ENCODE results near the gene PDXDC1.
"Not testable (repeated sequence)": the region's sequence is repeated elsewhere in the genome, so short reads cannot be mapped to it uniquely, and the experiment has no call there.

Gene PDXDC1

DNA sequence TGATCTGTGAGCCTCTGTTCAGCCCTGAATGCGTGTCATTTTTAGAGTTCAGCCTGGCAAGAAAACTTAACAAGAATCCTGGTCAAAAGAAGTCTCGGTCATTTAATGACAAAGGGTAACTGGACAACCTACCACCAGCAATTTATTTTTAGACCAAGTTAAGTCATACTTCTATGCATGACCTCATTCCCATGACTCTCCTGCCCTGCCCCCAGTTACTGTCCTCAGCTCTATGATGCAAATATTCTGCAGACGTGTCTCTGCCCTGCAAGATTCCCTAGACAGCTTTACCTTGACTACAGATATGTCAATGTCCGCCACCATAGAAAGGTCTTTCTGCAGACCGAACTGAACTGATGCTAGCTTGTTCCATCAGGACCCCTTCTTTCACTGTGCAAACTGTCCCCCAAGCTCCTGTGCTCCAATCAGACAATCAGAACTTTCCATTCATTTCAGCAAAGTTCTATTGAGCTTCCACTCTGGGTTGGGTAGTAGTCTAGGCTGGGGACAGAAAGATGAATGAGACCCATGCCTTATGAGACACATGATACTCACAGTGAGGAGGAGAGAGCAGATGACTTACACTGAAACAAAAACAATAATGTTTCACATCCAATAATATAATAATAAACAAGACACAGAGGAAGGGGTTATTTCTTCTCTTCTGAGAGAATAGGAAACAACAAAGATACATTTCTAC is 194.3 kb downstream of the PDXDC1 start:
- not testable (repeated sequence) for DNase-seq

DNA sequence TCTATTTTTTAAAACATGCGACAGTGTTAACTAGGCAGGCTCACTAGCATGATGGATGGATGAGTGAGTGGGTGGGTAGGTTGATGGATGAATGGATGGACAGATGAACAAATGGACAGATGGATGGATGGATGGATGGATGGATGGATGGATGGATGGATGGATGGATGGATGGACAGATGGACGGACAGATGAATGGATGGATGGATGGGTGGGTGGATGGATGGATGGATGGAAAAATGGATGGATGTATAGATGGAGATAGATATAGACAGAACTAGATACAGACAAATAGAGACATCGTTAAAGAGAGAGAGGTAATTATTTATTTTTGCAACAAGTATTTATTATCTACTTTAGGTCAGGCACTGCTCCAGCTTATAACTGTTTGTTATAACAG is 205.1 kb downstream of the PDXDC1 start:
- DNase-seq, result not testable (repeated sequence)

DNA sequence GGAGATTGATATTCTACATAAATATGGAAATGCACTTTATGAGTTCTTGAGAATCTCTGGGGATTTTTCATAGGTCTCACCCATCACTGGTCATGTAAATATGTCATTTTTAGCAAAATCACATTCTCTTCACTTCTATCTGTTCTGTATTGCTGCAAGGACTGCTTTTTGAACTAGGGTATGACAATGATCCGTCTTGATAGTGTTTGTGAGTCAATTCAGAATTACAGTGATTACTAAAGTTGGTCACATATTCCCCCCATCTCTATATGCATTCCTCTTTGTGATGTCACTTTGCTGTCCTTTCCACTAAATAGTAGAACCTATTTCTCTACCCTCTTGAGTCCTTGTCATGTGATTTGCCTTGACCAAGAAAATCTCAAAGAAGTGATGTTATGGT is 206.1 kb downstream of the PDXDC1 start:
- DNase-seq, result not testable (repeated sequence)

DNA sequence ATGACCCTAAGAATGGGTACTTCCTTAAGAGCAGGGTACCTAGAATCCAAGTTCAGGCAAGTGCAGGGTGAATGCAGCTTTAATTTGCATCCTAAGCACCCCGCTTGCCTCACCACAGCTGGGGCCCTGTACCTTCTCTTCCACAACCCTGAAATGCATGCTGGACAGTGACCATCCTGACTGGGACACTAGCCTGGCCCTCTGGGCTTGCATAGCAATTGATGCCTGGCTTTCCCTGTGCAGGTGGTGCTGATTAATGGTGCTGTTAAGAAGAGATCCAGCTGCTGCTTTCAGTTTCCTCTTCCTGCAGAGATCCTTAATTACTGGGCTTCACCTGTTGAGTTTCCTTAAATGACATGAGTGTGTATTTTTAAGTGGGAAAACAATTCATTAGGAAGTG is 209.2 kb downstream of the PDXDC1 start:
- not testable (repeated sequence) for DNase-seq

Data from NCI-H774 (cell line).